Muscle of leg (tissue), 11 donors: Measurements from ENCODE around the gene RNF213. TPM values are rescaled to one million over a fixed set of nuclear protein-coding genes. Genes with fewer than 3 reads are reported as not detected.

Experiments
- DNase-seq: peaks from one replicate; pipeline ENCODE4 v3.0.0; 2013
- H3K27ac ChIP-seq: one replicate; pipeline ENCODE4 v1.5.1; 2013; ENCODE audit warnings: mild to moderate bottlenecking, low read length, control low read depth
- H3K27me3 ChIP-seq: one replicate; pipeline ENCODE4 v1.6.1; 2013; ENCODE audit warnings: low read length; ENCODE audit not compliant: control insufficient read depth, insufficient read depth
- H3K36me3 ChIP-seq: one replicate; pipeline ENCODE4 v1.6.1; 2013; ENCODE audit warnings: low read length; ENCODE audit not compliant: control insufficient read depth, insufficient read depth
- H3K4me1 ChIP-seq: one replicate; pipeline ENCODE4 v1.6.1; 2013; ENCODE audit warnings: low read length; ENCODE audit not compliant: control insufficient read depth, insufficient read depth
- H3K4me3 ChIP-seq: one replicate; pipeline ENCODE4 v1.5.1; 2013; ENCODE audit warnings: low read length, control low read depth
- H3K9me3 ChIP-seq: replicated peaks from 2 replicates; pipeline ENCODE4 v1.6.1; 2013; ENCODE audit warnings: low read depth, low read length; ENCODE audit not compliant: control insufficient read depth
- WGBS: methylation state at CpG from one replicate; pipeline ENCODE4 v1.1.5; 2013; ENCODE audit warnings: missing lambda C conversion rate; ENCODE audit not compliant: insufficient coverage; 5-methylcytosine and 5-hydroxymethylcytosine counted together
- polyA plus RNA-seq, 8 donors: library from polyadenylated mRNA; unstranded; fragments of 120-200 nt; gene quantifications; one replicate each; pipeline versions ENCODE4 v1.2.1 to v1.2.3, GENCODE V29; 2013; ENCODE audit warnings: inconsistent platforms in 1 of 8, low replicate concordance in 1 of 8; ENCODE audit not compliant: insufficient read length in 8 of 8, insufficient read depth in 1 of 8
- total RNA-seq: library from RNA; stranded (reverse); fragments of 120-200 nt; gene quantifications from one replicate; pipeline ENCODE4 v1.2.4, GENCODE V29; 2013

RNF213 gene
- total and polyA plus RNA-seq, 9 donors: 23.0 to 43.0 (median 32.9) TPM

DNA sequence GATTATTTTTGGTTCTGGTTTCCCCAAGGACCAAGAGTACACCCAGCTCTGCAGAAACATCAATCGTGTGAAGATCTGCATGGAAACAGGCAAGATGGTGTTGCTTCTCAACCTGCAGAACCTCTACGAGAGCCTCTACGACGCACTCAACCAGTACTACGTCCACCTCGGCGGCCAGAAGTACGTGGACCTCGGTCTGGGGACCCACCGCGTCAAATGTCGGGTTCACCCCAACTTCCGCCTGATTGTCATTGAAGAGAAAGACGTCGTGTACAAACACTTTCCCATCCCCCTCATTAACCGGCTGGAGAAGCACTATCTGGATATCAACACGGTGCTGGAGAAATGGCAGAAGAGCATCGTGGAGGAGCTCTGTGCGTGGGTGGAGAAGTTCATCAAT, 86.9 kb downstream of the RNF213 start:
- 94% methylated on average over 19 of the region's 19 CpGs for WGBS
- H3K4me3 ChIP-seq: no peak overlapping the region
- no peaks in the 10 kb centered on the region for H3K9me3 ChIP-seq
- H3K4me1 ChIP-seq: no peaks in the 10 kb centered on the region
- H3K27ac ChIP-seq: no peak overlapping the region
- H3K36me3 ChIP-seq: peaks cover 98% of the 10 kb centered on the region
- DNase-seq: no peak
- no peaks in the 10 kb centered on the region for H3K27me3 ChIP-seq

DNA sequence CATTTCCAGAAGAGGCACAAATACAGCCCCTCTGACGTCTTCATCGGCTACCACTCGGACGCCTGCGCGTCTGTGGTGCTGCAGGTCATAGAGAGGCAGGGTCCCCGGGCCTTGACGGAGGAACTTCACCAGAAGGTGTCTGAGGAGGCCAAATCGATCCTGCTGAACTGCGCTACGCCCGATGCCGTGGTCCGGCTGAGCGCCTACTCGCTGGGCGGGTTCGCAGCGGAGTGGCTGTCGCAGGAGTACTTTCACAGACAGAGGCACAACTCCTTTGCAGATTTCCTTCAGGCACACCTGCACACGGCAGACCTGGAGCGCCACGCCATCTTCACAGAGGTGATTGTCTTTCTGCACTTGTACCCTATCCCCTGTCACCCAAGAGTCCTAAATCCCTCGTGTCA, 87.3 kb downstream of the RNF213 start:
- 95% methylated on average over 23 of the region's 24 CpGs for WGBS
- no peaks in the 10 kb centered on the region for H3K9me3 ChIP-seq
- peaks cover 98% of the 10 kb centered on the region for H3K36me3 ChIP-seq
- no peak for DNase-seq
- no peak overlapping the region for H3K27ac ChIP-seq
- no peaks in the 10 kb centered on the region for H3K27me3 ChIP-seq
- no peaks in the 10 kb centered on the region for H3K4me1 ChIP-seq
- no peak overlapping the region for H3K4me3 ChIP-seq

DNA sequence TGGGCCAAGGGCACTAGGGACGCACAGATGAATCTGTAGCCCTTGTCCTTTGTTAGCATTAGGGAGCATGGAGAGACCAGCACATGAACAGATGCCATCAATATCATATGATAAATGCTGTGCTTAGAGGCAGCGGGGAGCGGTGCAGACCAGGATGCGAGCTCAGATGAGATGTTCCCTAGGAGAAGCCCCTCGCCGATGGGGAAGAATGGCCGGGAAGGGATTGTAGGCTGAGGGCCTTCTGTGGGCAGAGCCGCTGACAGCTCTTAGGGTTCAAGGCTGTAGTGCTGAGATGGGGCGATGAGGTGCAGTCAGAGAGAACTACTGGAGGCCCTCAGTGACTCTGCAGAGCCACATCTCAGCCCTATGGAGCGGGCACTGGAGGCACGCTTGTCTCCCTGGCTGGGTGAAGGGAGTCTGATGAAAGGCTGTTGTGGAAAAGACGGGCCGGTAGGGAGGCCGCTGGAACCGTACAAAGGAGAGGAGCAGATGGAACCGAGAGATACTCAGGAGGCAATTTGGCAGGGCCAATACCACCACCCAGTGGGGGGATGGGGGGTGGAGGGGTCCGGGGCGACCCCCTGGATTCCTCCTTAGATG, 88.0 kb downstream of the RNF213 start:
- DNase-seq: no peak
- Histone ChIP-seq H3K36me3 (peaks cover 98% of the 10 kb centered on the region), H3K4me1 (no peaks in the 10 kb centered on the region), H3K9me3 (no peaks in the 10 kb centered on the region), H3K4me3 (no peak overlapping the region), H3K27me3 (no peaks in the 10 kb centered on the region), H3K27ac (no peak overlapping the region)
- 92% methylated on average over 11 of the region's 18 CpGs for WGBS

DNA sequence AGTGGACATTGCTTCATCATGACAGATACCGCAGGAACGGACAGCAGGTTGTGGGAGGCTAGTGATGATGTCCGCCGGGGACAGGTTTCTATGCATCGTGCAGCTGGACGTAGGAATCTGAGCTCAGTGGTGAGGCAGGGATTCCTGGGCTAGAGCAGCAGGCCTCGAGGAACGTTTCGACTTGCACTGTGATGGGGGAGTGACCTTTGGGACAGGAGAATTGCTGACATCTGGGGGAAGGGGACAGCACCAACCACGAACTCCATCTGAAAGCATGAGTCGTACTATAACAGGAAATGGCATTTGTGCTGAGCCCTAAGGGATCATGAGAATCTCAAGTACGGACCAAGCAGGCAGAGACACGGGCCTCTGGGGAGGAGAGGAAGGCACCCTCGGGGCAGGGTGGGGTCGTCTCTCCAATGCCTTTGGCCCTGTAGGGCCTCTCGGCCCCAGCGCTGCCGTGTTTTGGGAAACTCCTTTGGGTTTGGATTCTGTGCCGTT, 88.5 kb downstream of the RNF213 start:
- no peaks in the 10 kb centered on the region for H3K4me1 ChIP-seq
- no peak for DNase-seq
- WGBS: 56% methylated on average over 16 of the region's 19 CpGs
- no peak overlapping the region for H3K27ac ChIP-seq
- no peaks in the 10 kb centered on the region for H3K27me3 ChIP-seq
- peaks cover 98% of the 10 kb centered on the region for H3K36me3 ChIP-seq
- no peaks in the 10 kb centered on the region for H3K9me3 ChIP-seq
- no peak overlapping the region for H3K4me3 ChIP-seq

DNA sequence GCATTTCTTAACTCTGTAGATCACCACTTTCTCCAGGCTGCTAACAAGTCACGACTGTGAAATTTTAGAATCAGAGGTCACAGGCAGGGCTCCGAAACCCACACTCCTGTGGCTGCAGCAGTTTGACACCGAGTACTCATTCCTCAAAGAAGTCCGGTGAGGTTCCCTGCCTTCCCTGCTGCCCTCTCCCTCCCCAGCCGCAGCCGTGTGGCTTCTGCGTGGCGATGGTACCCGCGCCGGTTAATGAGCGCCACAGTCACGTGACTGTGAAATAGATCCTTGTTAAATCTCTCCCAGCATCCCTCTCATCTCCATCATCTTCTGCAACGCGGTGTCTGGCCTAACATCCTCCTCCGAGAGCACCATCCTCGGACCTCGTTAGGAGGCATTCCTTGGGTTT, 89.1 kb downstream of the RNF213 start:
- Histone ChIP-seq H3K9me3 (no peaks in the 10 kb centered on the region), H3K4me1 (no peaks in the 10 kb centered on the region), H3K27ac (no peak overlapping the region), H3K36me3 (peaks cover 98% of the 10 kb centered on the region), H3K27me3 (no peaks in the 10 kb centered on the region), H3K4me3 (no peak overlapping the region)
- 81% methylated on average over 18 of the region's 18 CpGs for WGBS
- DNase-seq: no peak

DNA sequence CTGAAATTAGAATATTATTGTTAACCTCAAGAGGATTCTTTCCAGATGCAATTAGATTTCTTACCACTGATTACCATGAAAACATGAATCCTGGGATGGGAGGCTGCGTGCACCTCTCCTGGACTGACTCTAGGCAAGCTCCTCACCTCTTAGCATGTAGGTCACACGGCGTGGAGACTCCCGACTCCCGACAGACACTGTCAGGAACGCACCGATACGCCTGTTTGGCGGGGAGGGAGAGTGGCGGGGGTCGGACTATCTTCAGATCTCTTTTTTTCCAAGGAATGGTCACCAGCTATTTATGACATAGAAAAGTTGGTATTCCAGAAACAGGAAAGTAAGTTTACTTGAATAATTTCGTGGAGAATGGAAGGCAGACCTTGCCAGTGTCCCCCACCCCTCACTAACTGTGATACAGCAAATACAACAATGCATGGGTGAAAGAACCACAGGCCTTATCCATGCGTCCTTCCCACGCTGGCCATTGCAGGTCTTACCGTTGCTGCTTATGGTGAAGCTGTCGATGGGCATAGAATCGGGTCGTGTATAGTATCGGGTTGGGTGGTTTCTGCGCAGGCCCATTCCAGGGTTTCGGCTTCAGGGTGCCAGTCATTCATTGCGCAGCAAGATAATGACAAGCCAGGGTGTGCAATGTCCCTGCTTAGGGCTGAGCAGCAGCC, 91.7 kb downstream of the RNF213 start:
- H3K36me3 ChIP-seq: peaks cover 87% of the 10 kb centered on the region
- H3K27me3 ChIP-seq: no peaks in the 10 kb centered on the region
- H3K4me3 ChIP-seq: no peak overlapping the region
- DNase-seq: no peak
- no peak overlapping the region for H3K27ac ChIP-seq
- no peaks in the 10 kb centered on the region for H3K4me1 ChIP-seq
- 93% methylated on average over 15 of the region's 22 CpGs for WGBS
- no peaks in the 10 kb centered on the region for H3K9me3 ChIP-seq

DNA sequence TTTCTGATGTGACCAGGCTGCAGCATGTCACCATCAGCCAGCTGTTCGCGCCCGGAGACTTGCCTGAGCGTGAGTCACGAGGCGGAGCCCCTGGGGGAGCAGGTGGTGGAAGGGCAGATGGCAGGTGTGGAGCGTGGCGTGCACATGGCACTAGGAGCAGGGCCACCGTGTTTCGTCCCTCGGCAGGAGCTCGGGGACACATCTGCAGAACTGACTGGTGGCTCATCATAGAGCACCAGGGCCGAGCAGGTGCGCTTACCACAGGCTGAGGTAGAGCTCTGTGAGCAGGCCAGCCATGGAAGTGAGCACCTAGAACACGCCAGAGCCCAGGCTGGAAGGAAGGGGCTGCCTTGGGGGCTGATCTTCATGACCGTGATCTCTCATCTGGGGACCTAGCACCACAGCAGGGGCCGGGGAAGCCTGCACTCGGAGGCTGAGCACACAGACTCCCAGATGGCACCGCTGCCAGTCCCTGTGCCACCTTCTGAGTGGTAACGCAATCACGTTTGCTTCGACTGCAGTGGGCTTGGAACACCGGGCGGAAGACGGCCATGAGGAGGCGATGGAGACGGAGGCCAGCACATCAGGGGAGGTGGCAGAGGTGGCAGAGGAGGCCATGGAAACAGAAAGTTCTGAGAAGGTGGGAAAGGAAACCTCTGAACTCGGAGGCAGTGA, 92.5 kb downstream of the RNF213 start:
- Histone ChIP-seq H3K36me3 (peaks cover 85% of the 10 kb centered on the region), H3K27ac (no peak overlapping the region), H3K4me1 (no peaks in the 10 kb centered on the region), H3K27me3 (no peaks in the 10 kb centered on the region), H3K4me3 (no peak overlapping the region), H3K9me3 (no peaks in the 10 kb centered on the region)
- 92% methylated on average over 28 of the region's 28 CpGs for WGBS
- no peak for DNase-seq

DNA sequence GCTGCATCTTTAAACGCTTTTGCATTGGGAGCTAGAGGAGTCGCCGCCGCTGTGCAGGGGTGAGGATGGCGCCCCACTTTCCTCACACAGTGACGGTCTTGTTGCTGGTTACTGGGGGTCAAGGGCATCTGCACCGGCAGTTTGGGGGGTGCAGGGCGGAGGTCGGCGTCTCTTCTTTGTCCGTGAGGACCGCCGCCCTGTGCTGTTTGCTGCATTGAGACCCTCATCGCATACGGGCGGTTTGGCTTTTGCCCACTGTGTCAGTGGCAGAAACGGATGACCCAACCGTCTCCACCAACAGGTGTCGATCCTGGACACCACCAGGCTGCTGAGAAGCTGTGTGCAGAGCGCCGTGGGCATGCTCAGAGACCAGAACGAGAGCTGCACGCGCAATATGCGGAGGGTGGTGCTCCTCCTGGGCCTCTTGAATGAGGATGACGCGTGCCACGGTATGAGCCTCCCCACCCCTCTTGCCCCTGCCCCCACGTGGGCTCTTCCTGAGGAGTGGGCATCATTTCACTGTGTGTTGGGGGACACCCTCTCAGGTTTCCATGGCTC, 93.1 kb downstream of the RNF213 start:
- Histone ChIP-seq H3K36me3 (peaks cover 84% of the 10 kb centered on the region), H3K4me3 (no peak overlapping the region), H3K9me3 (no peaks in the 10 kb centered on the region), H3K4me1 (no peaks in the 10 kb centered on the region), H3K27me3 (no peaks in the 10 kb centered on the region), H3K27ac (no peak overlapping the region)
- 94% methylated on average over 21 of the region's 29 CpGs for whole genome bisulfite sequencing
- DNase-seq: no peak

DNA sequence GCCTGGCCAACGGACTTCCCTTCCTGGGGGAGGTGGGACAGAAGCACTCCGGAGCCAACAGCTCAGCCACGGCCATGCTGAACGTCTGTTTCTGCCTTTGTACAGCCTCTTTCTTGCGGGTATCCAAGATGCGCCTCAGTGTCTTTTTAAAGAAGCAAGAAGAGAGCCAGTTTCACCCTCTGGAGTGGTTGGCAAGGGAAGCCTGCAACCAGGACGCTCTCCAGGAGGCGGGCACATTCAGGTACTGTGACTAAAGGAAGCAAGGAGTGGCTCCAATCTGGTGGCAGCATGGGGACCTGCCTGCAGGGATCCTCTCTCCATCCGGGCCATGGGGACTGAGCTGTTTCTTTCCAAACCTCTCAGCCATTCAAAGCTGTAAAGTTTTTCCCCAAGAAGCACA, 93.7 kb downstream of the RNF213 start:
- DNase-seq: no peak
- Histone ChIP-seq H3K27ac (no peak overlapping the region), H3K27me3 (no peaks in the 10 kb centered on the region), H3K9me3 (no peaks in the 10 kb centered on the region), H3K36me3 (peaks cover 84% of the 10 kb centered on the region), H3K4me3 (no peak overlapping the region), H3K4me1 (no peaks in the 10 kb centered on the region)
- 78% methylated on average over 9 of the region's 9 CpGs for WGBS

DNA sequence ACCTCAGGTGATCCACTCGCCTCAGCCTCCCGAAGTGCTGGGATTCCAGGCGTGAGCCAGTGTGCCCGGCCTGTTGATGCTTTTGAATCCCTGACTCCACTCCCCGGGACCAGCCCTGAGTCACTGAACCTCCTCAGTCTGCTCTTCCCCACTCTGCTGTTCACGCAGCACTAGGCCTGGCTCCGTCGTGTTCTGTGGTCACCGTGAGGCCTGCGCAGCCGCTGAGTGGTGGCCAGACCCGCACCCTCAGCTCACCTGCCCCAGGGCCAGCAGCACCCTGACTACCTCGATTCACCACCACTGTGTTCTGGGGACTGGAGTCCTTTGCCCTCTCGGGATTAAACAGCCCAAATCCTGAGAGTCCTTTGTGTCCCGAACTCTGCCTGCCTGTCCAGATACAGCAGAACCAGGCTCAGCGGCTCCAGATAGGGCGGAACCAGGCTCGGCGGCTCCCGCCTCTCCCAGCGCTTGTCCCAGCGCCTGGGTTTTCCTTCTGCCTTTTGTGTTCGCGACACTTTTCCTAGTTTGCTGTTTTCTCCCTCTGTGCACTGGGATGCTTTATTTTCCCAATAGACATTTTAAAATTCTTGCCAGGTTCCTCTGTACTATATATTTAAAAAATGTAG, 95.7 kb downstream of the RNF213 start:
- Histone ChIP-seq H3K4me1 (no peaks in the 10 kb centered on the region), H3K36me3 (peaks cover 82% of the 10 kb centered on the region), H3K27ac (no peak overlapping the region), H3K9me3 (no peaks in the 10 kb centered on the region), H3K4me3 (no peak overlapping the region), H3K27me3 (no peaks in the 10 kb centered on the region)
- WGBS: 87% methylated on average over 22 of the region's 24 CpGs
- DNase-seq: no peak
